ENCODE data around the gene PTGFRN.

DNA sequence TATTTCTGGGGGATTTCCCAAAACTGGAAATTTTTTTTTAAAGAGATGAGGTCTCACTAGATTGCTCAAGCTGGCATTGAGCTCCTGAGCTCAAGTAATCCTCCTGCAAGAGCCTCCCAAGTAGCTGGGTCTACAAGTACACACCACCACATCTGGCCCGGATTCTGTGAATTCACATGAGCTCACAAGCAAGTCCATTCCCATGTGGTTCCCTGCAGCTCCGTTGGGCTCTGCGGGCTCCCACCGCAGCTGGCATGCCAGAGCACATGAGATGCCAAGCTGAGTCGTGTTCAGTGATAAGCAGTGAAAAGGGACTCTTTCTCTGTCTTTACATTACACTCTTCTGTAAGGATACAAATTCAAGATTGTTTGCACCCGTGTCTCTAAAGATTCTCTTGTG lies 128.5 kb downstream of the PTGFRN start:
- TF ChIP-seq, protein P1, sequence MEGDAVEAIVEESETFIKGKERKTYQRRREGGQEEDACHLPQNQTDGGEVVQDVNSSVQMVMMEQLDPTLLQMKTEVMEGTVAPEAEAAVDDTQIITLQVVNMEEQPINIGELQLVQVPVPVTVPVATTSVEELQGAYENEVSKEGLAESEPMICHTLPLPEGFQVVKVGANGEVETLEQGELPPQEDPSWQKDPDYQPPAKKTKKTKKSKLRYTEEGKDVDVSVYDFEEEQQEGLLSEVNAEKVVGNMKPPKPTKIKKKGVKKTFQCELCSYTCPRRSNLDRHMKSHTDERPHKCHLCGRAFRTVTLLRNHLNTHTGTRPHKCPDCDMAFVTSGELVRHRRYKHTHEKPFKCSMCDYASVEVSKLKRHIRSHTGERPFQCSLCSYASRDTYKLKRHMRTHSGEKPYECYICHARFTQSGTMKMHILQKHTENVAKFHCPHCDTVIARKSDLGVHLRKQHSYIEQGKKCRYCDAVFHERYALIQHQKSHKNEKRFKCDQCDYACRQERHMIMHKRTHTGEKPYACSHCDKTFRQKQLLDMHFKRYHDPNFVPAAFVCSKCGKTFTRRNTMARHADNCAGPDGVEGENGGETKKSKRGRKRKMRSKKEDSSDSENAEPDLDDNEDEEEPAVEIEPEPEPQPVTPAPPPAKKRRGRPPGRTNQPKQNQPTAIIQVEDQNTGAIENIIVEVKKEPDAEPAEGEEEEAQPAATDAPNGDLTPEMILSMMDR (optimal IDR thresholded peaks at IDR 0.05 in 1 of 3, IDR thresholded peaks at IDR 0.05 in 1 of 3, conservative IDR thresholded peaks at IDR 0.05 in 1 of 3; ENCODE audit: extremely low read depth in 1 of 3, insufficient read depth in 2 of 3, low read length in 3 of 3), result no peak
- no peak for TF ChIP-seq EZH2 (IDR thresholded peaks at IDR 0.05; ENCODE audit: low read length)

All from keratinocyte (primary cell).